ENCODE results near the gene RCVRN.

DNA sequence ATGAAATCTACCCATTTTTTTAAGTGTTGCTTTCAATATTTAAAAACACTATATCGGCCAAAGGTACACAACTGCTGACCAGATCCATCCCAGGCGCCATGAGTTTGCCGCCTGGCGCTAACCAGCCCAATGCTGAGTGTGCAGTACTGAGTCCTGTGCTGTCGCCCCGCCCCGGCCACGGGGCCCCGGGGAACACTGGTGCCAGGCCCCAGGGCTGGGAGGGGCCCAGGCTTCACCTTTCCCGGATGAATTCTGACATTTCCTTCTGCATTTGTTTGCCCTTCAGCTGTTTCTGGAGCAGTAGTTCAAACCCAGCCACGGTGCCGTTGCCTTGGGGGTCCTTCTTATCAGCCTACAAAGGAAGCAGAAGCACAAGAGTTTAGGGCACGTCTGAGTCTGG is 37.8 kb upstream of the RCVRN start:
- no peak for TF ChIP-seq CTCF (IDR thresholded peaks at IDR 0.05)
- no peak for TF ChIP-seq POLR2A (IDR thresholded peaks at IDR 0.05)

Measured in adrenal gland (tissue), 5 donors.